Epithelial cell of prostate (primary cell): ENCODE results near the gene KCNQ1OT1.

Experiments
- DNase-seq: peaks from one replicate; pipeline ENCODE4 v3.0.0-alpha.2; 2011; ENCODE audit warnings: low read depth, low spot score
- H3K27ac ChIP-seq: fragments of 450-650 bp; 2 replicates; pipeline ENCODE4 v1.5.1; 2017; ENCODE audit warnings: mild to moderate bottlenecking

The KCNQ1OT1 gene

DNA sequence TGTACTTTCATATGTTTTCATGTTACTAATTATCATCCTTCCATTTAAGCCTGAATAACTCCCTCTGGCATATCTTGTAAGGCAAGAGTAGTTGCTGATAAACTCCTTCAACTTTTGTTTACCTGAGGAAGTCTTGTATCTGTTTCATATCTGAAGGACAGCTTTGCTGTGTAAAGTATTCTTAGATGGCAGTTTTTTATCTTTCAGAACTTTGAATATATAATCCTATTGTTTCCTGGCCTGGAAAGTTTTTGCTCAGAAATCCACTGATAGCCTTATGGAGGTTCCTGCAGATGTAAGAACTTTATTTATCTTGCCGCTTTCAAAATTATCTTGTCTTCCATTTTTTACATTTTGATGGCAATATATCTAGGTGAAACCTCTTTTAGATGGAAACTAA, 69.1 kb downstream of the KCNQ1OT1 start:
- no peak overlapping the region for H3K27ac ChIP-seq
- DNase-seq: no peak

DNA sequence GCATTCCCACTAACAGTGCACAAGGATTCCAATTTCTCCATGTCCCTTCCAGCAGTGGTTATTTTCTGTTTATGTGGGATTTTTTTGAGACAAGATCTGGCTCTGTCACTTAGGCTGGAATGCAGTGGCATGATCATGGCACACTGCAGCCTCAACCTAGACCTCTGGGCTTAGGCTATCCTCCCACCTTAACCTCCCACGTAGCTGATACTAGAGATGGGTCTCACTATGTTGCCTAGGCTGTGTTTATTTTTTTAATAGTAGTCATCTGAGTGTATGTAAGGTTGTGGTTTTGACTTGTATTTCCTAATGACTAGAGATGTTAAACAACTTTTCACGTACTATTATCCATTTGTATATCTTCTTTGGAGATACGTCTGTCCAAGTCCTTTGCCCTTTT, 74.6 kb downstream of the KCNQ1OT1 start:
- DNase-seq: no peak
- no peak overlapping the region for H3K27ac ChIP-seq

GRCh38 chr11:2621894-2622293, 77.9 kb downstream of the KCNQ1OT1 start:
- no peak overlapping the region for H3K27ac ChIP-seq
- DNase-seq: no peak

GRCh38 chr11:2612884-2613571, 86.8 kb downstream of the KCNQ1OT1 start:
- DNase-seq: no peak
- H3K27ac ChIP-seq: no peak overlapping the region

DNA sequence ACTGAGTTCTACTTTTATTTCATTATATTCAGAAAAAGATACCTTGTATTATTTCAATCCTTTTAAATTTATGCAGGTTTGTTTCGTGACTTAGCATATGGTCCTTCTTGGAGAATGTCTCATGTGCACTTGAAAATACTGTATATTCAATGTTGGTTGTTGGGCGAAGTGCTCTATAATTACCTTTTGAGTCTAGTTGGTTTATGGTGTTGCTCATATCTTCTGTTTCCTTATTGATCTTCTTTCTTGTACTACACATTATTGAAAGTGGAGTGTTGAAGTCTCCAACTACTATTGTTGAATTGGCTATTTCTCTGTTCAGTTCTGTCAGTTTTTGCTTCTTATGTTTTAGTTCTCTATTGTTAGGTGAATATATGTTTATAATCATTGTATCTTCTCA, 90.4 kb downstream of the KCNQ1OT1 start:
- no peak for DNase-seq
- H3K27ac ChIP-seq: no peak overlapping the region

GRCh38 chr11:2599561-2600189, 100.1 kb downstream of the KCNQ1OT1 start:
- H3K27ac ChIP-seq: no peak overlapping the region
- DNase-seq: no peak

- no peak overlapping the region for H3K27ac ChIP-seq
- no peak for DNase-seq
These were observed 104.6 kb downstream of the KCNQ1OT1 start for GRCh38 chr11:2595204-2595603.

DNA sequence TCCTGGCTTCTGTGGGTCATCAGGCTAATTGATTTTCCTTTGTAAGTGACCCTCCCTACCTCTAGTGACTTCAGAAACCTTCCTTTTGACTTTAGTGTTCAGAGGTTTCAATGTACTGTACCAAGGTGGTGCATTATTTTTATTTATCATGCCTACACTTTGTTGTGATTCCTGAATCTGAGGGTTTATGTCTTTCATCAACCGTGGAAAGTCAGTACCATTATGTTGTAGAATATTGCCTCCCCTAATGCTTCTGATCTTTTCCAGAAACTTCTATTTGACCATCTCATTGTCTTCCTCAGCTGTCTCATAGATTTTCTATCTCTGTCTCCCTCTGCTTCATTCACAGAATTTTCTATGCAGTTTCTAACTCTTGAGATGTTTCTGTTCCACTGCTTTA, 105.5 kb downstream of the KCNQ1OT1 start:
- DNase-seq: no peak
- H3K27ac ChIP-seq: no peak overlapping the region

GRCh38 chr11:2593393-2593950, 106.3 kb downstream of the KCNQ1OT1 start:
- DNase-seq: no peak
- H3K27ac ChIP-seq: no peak overlapping the region

GRCh38 chr11:2592559-2593392, 107.0 kb downstream of the KCNQ1OT1 start:
- no peak overlapping the region for H3K27ac ChIP-seq

DNA sequence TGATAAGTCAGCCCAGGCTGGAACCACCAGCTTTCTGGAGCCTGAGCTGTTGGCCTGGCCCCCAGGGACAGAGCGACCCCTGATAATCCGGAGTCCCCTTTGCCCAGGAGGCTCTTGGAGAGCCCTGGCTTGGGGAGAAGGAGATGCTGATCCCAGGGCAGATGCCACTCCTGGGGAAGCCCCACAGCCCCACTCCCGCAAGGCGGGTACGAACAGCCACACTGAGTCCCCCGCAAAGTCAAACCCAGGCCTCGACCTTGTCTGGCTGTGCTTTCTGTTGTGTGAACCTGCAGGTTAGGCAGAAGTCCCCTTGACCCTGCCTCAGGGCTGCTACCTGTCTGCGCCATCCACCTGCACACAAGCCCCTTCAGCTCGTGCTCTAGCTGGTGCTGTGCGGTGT, 108.0 kb downstream of the KCNQ1OT1 start:
- DNase-seq: no peak

More at GRCh38 chr11:2592559-2593392, 107.0 kb downstream of the KCNQ1OT1 start:
- DNase-seq: no peak

DNA sequence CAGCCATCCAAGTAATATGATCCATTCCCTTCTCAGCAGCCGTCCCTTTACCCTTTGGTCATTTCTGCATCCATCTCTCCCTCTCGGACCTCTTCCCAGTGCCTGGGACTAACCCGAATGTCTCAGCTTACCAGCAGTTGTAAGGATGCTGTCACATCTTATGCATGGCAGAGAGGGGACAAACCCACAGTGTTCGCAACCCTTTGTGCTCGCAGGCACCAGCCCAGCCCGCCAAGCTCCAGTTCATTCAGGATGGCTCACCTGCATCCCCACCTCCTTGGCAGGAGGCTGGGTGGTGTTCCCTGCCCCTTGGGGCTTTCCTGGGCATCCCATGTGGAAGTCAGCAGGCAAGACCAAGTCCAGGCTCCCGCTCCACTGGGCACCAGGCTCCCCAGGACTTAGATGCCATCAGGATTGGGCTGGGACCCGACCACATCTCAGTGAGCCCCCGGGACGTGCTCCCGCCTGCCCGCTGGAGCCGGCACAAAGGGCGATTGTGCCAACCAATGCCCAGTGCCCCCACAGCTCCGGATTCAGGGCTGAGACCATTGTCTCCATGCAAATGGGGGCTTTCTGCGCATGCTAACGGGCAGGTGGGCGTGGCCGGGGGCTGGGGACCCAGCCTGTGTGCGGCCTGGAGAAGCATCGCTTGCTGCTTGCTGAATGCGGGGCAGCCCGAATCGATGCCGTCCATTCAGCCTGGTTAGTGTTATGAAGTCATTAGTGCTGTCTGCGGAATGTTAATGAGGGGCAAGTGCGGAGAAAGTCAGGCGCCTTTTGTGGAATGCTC, 108.6 kb downstream of the KCNQ1OT1 start:
- H3K27ac ChIP-seq: no peak overlapping the region
- DNase-seq: no peak

More for the DNA sequence above, 108.0 kb downstream of the KCNQ1OT1 start:
- no peak overlapping the region for H3K27ac ChIP-seq

DNA sequence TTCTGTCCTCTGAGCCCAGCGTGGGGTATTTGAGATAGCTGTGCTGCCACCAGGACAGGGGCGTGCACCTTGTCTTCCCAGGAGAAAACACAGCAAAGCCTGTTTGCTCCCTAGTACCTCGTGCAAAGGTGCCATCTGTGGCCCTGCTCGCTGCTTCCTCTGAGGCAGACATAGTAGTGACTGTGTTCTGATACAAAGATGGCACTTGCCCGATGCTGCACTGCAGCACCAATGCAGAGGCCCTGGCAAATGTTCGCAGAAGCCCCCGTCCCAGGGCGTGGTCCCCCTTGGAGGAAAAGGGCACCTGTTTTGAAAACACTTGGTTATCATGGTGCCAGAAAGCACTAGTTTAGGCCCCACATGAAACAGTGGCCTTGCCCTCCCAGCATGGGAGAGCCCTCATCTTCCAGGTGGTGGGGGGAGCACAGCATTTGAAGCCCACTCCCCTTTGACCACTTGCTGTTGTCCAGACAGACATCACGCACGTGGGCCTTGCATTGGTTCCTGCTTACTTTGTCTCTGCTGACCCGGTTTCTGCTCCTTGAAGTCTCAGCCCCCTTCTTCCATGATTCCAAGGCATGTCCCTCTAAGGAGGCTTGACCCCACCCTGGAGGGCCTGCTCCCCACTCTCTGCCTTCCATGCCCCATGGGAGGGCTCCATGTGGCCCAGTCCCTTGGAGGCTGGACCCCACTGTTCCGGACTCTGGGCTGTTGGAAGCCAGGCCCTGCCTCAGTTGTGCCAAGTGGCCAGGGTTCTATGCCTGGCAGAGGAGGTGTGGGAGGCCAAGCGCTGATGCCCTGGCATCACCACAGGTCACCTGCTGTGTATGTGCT, 109.4 kb downstream of the KCNQ1OT1 start:
- no peak for DNase-seq

DNA sequence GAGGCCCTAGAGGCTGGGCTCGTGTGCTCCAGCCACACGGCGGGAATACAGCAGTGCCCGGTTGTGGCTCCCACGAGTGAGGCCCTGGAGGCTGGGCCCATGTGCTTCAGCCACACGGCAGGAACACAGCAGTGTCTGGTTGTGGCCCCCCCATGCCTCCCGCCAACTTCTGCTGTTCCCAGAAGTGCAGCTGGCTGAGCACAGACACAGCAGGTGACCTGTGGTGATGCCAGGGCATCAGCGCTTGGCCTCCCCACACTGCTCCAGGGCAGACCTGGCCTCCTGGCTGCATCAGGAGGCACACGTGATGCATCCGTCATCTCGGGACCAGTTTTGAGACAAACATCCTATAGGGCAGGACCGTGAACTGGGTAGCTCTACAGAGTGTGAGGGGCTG, 110.3 kb downstream of the KCNQ1OT1 start:
- DNase-seq: no peak
- H3K27ac ChIP-seq: no peak overlapping the region

More for the DNA sequence above, 109.4 kb downstream of the KCNQ1OT1 start:
- H3K27ac ChIP-seq: no peak overlapping the region

GRCh38 chr11:2588809-2589537, 110.8 kb downstream of the KCNQ1OT1 start:
- DNase-seq: no peak

DNA sequence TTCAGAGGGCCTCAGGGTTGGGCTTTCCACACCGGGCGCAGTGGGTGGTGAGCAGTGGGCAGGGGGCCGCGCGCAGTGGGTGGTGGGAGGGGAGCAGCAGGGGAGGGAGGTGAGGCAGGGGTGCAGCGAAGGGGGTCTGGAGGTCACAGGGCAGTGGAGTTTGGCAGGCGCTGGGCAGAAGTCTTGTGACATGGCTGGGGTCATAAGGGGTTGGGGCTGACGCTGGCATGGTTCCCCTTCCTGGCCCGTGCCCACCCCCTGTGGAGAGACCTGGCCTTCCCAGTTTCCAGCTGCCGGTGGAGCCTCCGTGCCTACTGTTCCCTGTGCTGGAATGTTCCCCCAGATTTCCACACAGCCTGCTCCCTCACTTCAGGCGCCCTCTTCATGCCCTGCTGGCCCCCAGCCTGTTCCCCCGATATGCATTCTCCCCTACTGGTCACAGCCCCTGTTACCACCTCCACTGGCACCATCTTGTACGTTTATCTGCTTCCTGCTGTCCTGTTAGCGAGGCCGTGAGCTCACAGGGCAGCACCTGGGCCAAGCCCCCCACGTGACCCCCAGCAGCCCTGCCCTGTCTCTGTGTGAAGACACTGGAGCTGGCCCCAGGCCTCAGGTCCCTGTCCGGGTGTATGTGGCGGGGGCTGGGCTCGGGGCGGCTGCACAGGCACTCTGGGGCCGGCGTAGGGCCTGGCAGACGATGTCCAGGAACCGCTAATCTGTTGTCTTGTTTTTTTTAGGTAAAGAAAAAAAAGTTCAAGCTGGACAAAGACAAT, 111.6 kb downstream of the KCNQ1OT1 start:
- no peak for DNase-seq
- no peak overlapping the region for H3K27ac ChIP-seq

More at GRCh38 chr11:2588809-2589537, 110.8 kb downstream of the KCNQ1OT1 start:
- H3K27ac ChIP-seq: no peak overlapping the region

- DNase-seq: no peak
- no peak overlapping the region for H3K27ac ChIP-seq
These were observed 112.5 kb downstream of the KCNQ1OT1 start for GRCh38 chr11:2587132-2587930.
